HUES64 (cell line): ENCODE measurements around the gene CCDC120.

Experiments used
- H3K27ac ChIP-seq: 2 replicates; pipeline ENCODE4 v1.7.0; 2013; ENCODE audit warnings: low read depth, low read length, inconsistent platforms
- H3K27me3 ChIP-seq: 2 replicates; pipeline ENCODE4 v1.6.1; 2013; ENCODE audit warnings: mild to moderate bottlenecking, low read length; ENCODE audit not compliant: insufficient read depth
- H3K36me3 ChIP-seq: 2 replicates; pipeline ENCODE4 v1.6.1; 2013; ENCODE audit warnings: mild to moderate bottlenecking, low read length; ENCODE audit not compliant: insufficient read depth
- H3K4me1 ChIP-seq: 2 replicates; pipeline ENCODE4 v1.6.1; 2013; ENCODE audit warnings: mild to moderate bottlenecking, low read length, moderate library complexity; ENCODE audit not compliant: insufficient read depth
- H3K4me3 ChIP-seq: 2 replicates; pipeline ENCODE4 v1.5.1; 2013; ENCODE audit warnings: mild to moderate bottlenecking, low read length, moderate library complexity
- H3K9ac ChIP-seq: 2 replicates; pipeline ENCODE4 v1.6.1; 2013; ENCODE audit warnings: mild to moderate bottlenecking, low read depth, low read length
- H3K9me3 ChIP-seq: 2 replicates; pipeline ENCODE4 v1.6.1; 2013; ENCODE audit warnings: low read depth, low read length; ENCODE audit not compliant: insufficient read depth
- WGBS: fragments of 150-250, 120-280 bp; methylation state at CpG from one replicate; pipeline ENCODE4 v1.1.7; 2013; ENCODE audit warnings: missing lambda C conversion rate; 5-methylcytosine and 5-hydroxymethylcytosine counted together

CCDC120 gene

DNA sequence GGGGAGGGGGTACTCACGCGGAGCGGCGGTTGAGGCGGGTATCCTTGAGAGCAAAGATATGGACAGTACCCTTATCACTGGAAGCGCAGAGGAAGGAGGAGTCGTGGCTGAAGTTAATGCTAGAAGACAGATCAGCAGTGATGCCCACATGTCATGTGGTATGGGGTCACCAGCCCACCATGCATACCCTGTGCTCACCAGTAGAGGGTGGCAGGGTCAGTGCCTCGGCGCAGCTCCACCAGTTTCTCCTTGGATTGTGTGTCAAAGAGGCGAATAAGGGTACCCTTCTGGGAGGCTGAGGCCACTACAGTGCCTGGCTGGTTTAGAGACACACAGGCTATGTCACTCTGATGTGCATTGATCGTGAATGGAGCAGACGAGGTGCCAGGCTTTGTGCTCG is 16.5 kb downstream of the CCDC120 start:
- Histone ChIP-seq H3K9me3 (no peaks in the 10 kb centered on the region), H3K36me3 (peaks cover 6% of the 10 kb centered on the region; the same call in 1 of the 2 replicates), H3K4me3 (no peak overlapping the region), H3K4me1 (no peaks in the 10 kb centered on the region), H3K27ac (no peak overlapping the region), H3K9ac (no peak overlapping the region), H3K27me3 (no peaks in the 10 kb centered on the region)
- 92% methylated on average over 12 of the region's 13 CpGs for WGBS

DNA sequence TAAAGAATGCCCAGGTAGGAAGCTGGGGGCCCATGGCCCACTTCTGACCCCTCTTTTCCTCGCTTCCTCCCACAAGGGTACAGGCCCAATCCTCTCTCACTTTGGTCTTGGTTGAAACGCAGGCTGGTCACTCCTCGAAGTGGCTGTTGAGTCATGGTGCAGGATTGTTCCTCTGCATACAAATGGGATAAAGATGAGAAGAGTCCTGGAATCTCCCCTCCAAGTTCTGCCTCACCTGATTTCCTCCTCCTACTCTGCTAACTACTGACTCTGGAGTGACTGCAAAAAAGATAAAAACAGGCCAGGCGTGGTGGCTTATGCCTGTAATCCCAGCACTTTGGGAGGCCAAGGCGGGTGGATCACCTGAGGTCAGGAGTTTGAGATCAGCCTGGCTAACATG is 19.1 kb downstream of the CCDC120 start:
- H3K4me3 ChIP-seq: no peak overlapping the region
- WGBS: 80% methylated on average over 3 of the region's 5 CpGs
- peaks cover 6% of the 10 kb centered on the region; the same call in 1 of the 2 replicates for H3K36me3 ChIP-seq
- H3K9ac ChIP-seq: no peak overlapping the region
- H3K9me3 ChIP-seq: no peaks in the 10 kb centered on the region
- H3K4me1 ChIP-seq: no peaks in the 10 kb centered on the region
- no peak overlapping the region for H3K27ac ChIP-seq
- no peaks in the 10 kb centered on the region for H3K27me3 ChIP-seq

DNA sequence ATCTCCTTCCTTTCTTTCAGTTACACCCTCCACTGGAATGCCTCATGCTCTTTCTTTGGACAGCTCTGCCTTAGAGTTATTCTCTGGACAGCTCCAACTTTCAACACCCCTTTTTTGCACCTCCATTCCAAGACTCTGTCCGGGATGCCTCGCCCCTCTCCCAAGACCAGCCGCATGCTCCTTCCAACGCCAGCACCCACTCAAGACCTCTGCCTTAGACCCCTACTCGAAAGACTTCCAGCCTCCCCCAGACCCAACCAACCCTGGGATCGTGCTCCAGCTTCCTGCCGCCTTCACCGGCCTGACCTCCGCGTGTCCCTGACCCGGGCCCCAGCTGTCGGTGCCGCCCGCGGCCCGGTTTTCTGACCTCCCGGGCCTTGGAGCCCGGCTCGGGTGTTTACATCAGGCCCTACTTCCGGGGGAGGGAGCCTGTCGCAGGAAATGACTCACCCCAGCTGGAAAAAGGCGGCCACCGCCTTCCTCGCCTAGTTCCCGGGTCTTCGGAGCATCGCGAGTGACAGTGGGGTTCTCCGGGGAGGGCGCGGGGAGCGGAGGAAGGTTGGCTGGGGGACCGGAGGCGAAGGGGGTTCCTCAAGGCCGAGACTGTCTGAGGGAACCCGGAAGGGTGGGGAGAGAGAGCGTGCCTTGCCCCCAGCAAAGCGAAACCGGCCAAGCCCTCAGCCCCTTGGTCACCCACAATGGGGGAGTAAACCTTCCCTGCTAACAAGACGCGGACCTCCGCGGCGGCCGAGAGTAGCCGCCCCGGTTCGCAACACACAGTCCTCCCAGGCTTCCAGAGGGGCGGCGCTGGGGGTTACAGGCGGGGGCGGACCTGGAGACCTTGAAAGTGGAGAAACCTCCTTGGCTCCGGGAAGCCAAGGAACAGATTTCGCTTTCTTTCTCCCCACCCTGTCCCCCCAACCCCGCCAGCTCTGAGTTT is 21.0 kb downstream of the CCDC120 start, which contains the start of gene WDR45:
TSS of gene WDR45 (minus strand) at position 399 of the 940 bp plus-strand sequence. CDS start 1,792 bp downstream, outside the sequence.
- Histone ChIP-seq H3K27ac (peak within 1 kb of the TSS; percentile 79), H3K36me3 (peaks cover 6% of the 10 kb centered on the region; the same call in 1 of the 2 replicates), H3K4me3 (peak within 1 kb of the TSS; percentile 68), H3K9ac (peak within 1 kb of the TSS; percentile 79), H3K9me3 (no peaks in the 10 kb centered on the region), H3K27me3 (no peaks in the 10 kb centered on the region), H3K4me1 (no peaks in the 10 kb centered on the region)
- under 1% methylated on average over 51 of the region's 55 CpGs for WGBS

DNA sequence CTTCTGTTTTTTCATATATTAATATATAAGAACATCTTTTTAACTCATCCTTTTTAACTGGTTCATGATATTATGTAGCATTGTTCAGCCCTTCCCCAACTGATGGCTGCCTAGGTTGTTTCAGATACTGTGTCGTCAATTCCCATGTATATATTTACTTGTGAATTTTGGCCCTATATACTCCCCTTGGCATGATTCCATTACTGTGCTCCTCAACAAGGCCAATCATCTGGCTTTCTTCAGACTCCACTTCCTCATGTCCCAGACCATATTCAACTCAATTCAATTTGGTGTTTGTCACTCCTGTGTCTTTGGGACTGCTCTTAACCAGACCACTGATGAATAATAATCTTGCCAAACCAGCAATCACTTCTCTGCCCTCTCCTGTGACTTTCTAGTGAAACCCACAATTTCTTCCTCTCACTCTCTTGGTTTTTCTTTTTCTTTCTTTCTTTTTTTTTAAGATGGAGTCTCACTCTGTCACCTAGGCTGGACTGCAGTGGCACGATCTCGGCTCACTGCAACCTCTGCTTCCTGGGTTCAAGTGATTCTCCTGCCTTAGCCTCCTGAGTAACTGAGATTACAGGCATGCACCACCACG is 23.6 kb downstream of the CCDC120 start:
- no peaks in the 10 kb centered on the region for H3K27me3 ChIP-seq
- no peaks in the 10 kb centered on the region for H3K4me1 ChIP-seq
- no peak overlapping the region for H3K4me3 ChIP-seq
- H3K9me3 ChIP-seq: no peaks in the 10 kb centered on the region
- no peak overlapping the region for H3K9ac ChIP-seq
- H3K36me3 ChIP-seq: peaks cover under 1% of the 10 kb centered on the region; the same call in 1 of the 2 replicates
- no peak overlapping the region for H3K27ac ChIP-seq
- WGBS: 86% methylated on average over 3 of the region's 4 CpGs

DNA sequence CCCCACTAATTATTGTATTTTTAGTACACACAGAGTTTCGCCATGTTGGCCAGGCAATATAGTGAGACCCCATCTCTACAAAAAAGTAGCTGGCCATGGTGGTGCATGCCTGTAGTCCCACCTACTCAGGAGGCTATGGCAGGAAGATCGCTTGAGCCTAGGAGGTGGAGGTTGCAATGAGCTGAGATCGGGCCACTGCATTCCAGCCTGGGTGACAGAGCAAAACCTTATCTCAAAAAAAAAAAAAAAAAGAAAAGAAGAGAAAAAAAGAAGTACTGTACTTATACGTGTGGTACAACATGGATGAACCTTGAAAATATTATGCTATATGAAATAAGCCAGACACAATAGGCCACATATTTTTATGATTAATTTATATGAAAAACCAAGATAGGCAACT is 30.8 kb downstream of the CCDC120 start:
- Histone ChIP-seq H3K36me3 (no peaks in the 10 kb centered on the region), H3K27ac (no peak overlapping the region), H3K4me3 (no peak overlapping the region), H3K4me1 (no peaks in the 10 kb centered on the region), H3K9ac (no peak overlapping the region), H3K27me3 (no peaks in the 10 kb centered on the region), H3K9me3 (no peaks in the 10 kb centered on the region)
- 100% methylated on average over 1 of the region's 4 CpGs for WGBS

DNA sequence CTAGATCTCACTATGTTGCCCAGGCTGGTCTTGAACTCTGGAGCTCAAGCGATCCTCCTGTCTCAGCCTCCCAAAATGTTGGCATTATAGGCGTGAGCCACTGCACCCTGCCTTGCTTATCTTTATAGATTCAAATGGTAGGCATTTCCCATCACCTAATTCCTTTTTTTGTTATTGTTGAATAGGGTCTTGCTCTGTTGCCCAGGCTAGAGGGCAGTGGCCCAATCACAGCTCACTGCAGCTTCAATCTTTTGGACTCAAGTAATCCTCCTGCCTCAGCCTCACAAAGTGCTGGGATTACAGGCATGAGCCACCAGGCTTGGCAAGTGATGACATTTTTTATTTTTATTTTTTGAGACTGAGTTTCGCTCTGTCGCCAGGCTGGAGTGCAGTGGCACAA is 37.6 kb downstream of the CCDC120 start:
- H3K4me3 ChIP-seq: no peak overlapping the region
- H3K9ac ChIP-seq: no peak overlapping the region
- WGBS: 91% methylated on average over 4 of the region's 4 CpGs
- H3K27ac ChIP-seq: no peak overlapping the region
- no peaks in the 10 kb centered on the region for H3K36me3 ChIP-seq
- H3K27me3 ChIP-seq: no peaks in the 10 kb centered on the region
- H3K9me3 ChIP-seq: no peaks in the 10 kb centered on the region
- H3K4me1 ChIP-seq: no peaks in the 10 kb centered on the region

DNA sequence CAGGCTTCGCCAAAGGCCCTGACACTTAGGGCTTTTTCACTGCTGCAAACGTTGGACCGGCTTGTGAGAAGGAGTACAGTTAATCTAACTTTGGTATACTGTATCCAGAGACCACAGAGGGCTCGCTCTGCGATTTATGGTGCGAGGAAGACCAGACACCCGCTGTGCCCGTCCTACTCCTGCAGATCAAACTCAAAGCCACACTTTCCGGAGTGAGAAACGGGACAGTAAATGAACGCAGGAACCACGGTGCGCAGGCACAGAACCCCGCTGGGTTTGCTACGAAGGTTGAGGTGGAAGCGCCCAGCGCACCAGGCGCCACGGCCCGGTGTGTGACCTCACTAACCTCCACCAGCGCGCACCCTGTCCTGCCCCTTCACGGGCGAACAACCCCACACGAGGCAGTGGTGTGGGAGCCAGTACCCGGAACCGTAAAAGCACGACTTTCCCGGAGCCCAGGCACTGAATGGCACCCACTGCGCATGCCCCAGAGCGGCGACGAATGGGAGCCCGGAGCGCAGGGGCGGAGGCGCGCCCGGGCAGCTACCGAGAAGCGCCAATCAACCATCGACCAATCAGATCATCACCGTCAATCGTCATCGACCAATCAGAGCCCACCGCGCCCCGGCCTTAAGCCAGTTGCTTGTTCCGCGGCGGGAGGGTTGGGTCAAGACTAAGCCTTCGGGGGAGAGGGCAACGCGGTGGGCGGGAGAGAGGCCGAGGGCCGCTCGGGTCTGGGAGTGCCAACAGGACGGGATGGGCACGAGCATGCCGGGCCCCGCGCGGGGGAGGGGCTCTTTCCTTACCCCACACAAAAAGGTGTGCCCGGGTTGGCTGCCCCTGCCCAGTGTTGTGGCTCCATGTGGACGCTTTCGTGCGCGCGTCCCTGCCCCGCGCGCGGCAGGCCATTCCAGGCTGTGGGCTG is 42.2 kb downstream of the CCDC120 start:
- no peaks in the 10 kb centered on the region for H3K27me3 ChIP-seq
- no peaks in the 10 kb centered on the region for H3K36me3 ChIP-seq
- no peak overlapping the region for H3K27ac ChIP-seq
- no peaks in the 10 kb centered on the region for H3K4me1 ChIP-seq
- no peaks in the 10 kb centered on the region for H3K9me3 ChIP-seq
- H3K4me3 ChIP-seq: peak overlapping the region; percentile 99
- H3K9ac ChIP-seq: peak overlapping the region; percentile 82
- under 1% methylated on average over 69 of the region's 74 CpGs for WGBS

DNA sequence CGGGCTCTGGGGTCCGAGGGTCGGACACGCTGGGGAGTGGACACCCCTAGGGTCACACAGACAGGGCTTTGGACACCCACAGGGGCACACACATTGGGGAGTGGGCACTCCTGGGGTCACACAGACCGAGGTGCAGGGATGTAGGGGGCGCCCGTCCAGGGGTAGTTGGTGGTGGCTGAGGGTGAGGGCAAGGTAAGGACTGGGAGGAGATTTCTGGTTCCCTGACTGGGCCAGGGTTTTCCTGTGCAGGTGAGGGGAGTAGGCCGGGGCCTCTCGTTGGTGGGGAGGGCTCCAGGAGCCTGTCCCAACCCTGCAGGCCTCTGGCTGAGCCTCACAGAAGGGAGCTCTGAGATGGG is 42.8 kb downstream of the CCDC120 start:
- no peaks in the 10 kb centered on the region for H3K36me3 ChIP-seq
- H3K27me3 ChIP-seq: no peaks in the 10 kb centered on the region
- no peaks in the 10 kb centered on the region for H3K9me3 ChIP-seq
- H3K4me3 ChIP-seq: peak overlapping the region; percentile 99
- peak overlapping the region; percentile 49 for H3K9ac ChIP-seq
- no peaks in the 10 kb centered on the region for H3K4me1 ChIP-seq
- H3K27ac ChIP-seq: no peak overlapping the region
- 9% methylated on average over 9 of the region's 9 CpGs for WGBS

DNA sequence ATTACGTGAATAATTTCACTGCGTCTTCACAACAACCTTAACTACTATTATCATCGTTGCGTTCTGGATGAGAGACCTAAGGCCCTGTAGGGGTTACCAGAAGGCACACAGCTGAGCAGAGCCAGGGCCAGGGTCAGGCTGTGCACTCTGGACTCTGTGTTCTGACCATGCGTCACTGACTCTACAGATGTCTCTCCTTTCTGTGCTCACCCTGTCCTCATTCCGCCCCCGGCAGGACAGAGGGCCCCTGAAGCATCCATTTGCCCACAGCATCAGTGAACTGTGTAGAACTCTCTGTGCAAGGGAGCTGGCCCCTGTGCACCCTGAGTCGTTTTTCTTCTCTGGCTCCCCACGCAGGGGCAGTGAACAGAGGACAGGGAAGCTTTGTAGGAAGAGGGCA is 43.4 kb downstream of the CCDC120 start:
- Histone ChIP-seq H3K36me3 (no peaks in the 10 kb centered on the region), H3K27me3 (no peaks in the 10 kb centered on the region), H3K4me1 (no peaks in the 10 kb centered on the region), H3K9me3 (no peaks in the 10 kb centered on the region), H3K9ac (no peak overlapping the region), H3K4me3 (peak overlapping the region; percentile 99), H3K27ac (no peak overlapping the region)
- WGBS: 90% methylated on average over 9 of the region's 9 CpGs

DNA sequence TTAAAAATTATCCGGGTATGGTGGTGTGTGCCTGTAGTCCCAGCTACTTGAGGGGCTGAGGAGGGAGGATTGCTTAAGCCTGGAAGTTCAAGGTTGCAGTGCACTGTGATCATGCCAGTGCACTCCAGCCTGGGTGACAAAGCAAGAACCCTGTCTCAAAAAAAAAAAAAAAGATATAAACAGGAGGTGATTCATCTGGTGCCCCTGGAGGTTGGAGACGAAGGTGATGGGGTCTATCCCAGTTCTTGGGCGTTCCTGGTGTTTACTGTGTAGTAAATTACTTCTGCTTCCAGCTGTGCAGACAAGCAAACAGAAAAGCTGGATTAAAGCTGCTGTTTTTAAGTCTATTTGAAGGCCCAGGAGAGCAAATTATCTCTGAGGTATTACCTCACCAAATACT is 44.8 kb downstream of the CCDC120 start:
- Histone ChIP-seq H3K9me3 (no peaks in the 10 kb centered on the region), H3K36me3 (no peaks in the 10 kb centered on the region), H3K4me1 (no peaks in the 10 kb centered on the region), H3K9ac (no peak overlapping the region), H3K27me3 (no peaks in the 10 kb centered on the region), H3K27ac (no peak overlapping the region), H3K4me3 (no peak overlapping the region)
- WGBS: 91% methylated on average over 3 of the region's 3 CpGs
